Subcutaneous adipose tissue (tissue), 4 donors: ENCODE results near the gene MYH11. TPM values are rescaled to one million over a fixed set of nuclear protein-coding genes. Genes with fewer than 3 reads are reported as not detected.

Experiments used
- total RNA-seq, 4 donors: library from RNA; depleted of rRNA; stranded (reverse); fragments of >200 nt; gene quantifications; one replicate each; pipeline ENCODE4 v1.1.0, GENCODE V29; 2016
- TF ChIP-seq, protein P1 (sequence below): fragments of 450-650 bp; IDR thresholded peaks from one replicate; pipeline ENCODE4 v1.5.1; 2016; ENCODE audit warnings: low read depth, mild to moderate bottlenecking, control low read depth, antibody characterized with exemption, moderate library complexity

MYH11 gene
- total RNA-seq, 4 donors from 2014 or later: 9.5 to 43.7 (median 23.0) TPM

DNA sequence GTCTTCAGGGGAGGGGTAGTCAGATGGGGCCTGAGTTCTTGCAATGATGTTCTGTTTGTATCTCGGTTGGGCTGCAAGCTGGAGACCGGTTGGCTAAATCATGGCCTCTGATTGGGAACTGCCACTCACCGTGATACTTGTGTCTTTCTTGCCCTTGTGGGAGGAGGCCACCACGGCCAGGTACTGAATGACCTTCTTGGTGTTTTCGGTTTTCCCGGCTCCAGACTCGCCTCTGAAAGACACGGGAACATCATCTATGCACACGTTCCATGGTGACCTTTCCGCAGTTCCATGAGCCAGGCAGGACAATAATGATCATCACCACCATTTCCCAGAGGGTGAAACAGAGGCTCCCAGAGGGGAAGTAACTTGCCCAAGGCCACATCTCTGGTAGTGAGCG, 70.3 kb downstream of the MYH11 start:
- TF ChIP-seq, protein P1, sequence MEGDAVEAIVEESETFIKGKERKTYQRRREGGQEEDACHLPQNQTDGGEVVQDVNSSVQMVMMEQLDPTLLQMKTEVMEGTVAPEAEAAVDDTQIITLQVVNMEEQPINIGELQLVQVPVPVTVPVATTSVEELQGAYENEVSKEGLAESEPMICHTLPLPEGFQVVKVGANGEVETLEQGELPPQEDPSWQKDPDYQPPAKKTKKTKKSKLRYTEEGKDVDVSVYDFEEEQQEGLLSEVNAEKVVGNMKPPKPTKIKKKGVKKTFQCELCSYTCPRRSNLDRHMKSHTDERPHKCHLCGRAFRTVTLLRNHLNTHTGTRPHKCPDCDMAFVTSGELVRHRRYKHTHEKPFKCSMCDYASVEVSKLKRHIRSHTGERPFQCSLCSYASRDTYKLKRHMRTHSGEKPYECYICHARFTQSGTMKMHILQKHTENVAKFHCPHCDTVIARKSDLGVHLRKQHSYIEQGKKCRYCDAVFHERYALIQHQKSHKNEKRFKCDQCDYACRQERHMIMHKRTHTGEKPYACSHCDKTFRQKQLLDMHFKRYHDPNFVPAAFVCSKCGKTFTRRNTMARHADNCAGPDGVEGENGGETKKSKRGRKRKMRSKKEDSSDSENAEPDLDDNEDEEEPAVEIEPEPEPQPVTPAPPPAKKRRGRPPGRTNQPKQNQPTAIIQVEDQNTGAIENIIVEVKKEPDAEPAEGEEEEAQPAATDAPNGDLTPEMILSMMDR: no peak

DNA sequence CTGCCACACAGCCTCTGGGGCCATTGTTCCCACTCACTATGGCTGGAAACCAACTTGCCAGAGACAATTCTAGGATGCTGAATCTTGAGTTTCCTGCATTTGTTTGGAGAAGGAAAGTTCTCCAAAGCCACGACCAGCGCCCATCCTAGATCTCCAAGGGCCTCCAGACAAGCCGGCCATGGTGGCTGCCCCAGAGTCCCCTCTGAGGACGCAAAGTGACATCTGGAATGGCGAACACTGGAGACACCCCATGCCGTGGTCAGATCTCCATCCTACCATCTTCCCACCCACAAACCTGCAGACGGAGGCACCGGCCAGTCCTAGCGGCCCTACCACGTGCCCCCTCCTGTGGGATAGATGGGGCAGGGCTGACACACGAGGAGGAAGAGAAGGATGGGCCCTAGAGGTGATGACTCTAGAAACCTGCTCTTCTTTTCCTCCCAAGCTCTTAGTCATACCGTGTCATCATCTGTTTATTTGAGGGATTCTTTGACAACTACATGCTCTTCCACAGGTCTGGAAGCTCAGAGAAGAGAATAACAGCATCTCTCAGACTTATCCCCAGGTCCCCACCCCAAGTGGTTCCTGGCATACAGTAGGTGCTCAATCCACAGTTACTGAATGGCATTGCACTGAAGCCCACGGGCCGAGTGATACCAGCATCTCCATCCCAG, 71.3 kb downstream of the MYH11 start:
- TF ChIP-seq, protein P1: no peak

DNA sequence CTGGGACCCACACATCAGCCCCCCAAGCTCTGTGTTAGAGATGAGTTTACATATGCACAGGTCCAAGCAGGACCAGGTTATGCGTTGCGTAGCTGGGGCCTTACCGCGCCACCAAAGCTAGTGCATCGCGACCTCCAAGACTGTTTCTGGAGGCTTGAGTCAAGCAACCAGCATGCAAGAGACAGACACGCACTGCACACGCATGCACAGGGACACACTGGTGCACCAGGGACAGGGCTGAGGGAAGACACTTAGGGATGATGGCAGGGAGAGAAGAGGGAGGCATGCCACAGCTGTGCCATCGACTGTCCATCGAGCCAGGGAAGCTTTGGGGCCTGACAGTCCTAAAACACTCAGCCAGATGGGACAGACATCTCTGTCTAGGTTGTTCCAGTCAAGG, 72.8 kb downstream of the MYH11 start:
- TF ChIP-seq, protein P1: no peak

DNA sequence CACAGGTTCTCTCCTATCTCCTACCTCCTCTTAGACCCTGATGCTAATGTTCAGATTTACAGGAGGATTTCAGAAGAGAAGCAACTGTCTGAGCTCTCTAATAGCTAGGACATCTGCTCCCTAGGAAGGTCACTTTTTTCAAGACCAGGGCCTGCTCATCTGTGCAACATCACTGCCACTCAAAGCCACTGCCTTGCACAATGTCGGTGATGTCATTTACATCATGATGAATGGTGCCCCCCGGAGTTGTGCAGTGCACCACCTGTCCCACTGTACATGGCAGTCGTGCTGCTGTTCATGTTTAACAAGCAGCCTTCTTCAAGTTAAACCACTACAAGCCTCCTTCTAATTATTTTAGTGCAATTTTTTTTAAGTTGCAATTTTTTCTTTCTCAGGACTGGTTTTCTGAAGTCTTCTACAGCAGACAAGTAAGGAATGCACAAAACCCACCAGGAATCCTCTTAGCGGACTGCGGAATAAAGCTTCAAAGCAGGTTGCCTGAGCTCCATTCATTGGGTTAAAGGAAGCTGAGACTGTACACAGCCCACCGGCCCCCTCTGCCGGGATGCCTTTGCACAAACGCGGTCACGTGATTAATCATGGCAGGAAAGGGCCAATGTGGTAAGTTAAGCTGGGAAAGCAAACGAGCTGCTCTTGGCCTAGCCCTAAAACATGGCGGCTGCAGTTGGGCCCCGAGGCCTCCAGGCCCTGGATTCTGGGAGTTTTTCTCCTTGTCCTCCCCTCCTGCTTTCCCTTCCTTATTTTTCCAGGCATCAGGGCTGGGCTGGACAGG, 74.1 kb downstream of the MYH11 start:
- TF ChIP-seq, protein P1: no peak

DNA sequence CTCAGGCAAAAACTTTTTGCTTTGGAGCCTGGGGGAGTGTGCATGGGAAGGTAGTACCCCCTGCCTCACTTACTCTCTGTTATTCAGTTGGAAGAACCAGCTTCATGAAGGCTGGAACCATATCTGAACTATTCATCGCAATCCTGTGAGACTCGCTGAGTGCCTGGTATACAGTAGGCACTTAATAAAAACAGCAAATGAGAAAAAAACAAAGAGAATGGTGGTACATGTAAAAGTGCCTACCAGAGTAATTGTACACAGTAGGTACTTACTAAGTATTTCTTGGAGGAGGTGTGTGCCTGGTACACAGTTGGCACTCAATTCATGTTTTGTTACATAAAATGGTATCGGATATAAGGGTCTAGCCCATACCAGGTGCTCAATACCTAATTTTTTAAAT, 75.2 kb downstream of the MYH11 start:
- TF ChIP-seq, protein P1: no peak

DNA sequence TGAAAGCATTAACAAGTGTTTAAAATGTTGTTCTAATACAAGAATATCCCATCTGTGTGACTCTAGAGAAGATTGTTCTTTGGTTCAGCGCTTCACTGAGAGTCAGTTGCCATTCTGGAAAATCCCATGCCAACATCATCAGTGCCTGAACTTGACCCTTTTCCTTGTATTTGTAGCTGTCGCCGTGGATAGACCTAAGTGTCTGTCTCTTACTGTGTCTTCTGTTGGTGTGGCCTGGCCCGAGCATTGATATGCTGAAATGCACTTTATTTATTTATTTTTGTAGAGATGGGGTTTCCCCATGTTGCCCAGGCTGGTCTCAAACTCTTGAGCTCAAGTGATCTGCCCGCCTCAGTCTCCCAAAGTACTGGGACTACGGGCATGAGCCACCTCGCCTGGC, 76.0 kb downstream of the MYH11 start:
- TF ChIP-seq, protein P1: no peak

DNA sequence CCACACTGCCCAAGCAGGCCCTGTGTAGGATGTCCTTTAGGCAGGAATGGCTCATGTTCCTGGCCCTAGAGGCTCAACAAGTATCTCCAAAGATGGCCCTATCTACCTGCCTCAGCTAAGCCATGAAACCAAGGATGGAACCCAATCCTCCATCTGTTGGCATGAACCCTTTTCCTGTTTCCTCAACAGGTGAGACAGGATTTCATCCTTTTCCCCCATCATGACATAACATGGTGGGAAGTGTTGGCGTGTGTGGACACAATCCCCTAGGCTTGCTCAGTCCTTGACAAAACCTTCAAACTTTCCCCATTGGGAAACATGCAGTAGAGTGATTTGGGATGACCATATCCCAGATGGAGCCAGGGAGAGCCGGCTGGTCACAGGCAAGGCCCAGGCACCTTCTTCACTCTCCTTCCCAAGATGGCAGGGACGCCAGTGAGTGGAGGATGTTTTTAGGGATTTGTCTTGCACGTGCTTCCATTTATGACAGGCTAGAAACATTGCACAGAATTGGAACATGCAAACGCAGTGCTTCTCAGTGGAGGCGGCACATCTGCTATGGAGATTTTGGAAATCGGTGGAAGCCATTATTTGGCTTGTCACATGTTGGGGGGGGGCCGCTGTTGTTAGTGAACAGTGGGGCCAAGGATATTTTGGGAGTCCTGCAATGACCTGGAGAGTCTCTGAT, 77.0 kb downstream of the MYH11 start:
- TF ChIP-seq, protein P1: no peak
